Neuronal stem cell (in vitro differentiated cells): Measurements from ENCODE around the gene CDKN1A.

ENCODE experiments used
- DNase-seq: peaks from one replicate; pipeline ENCODE4 v3.0.0-alpha.2; 2013; ENCODE audit warnings: low spot score
- H2AFZ ChIP-seq: one replicate; pipeline ENCODE4 v1.6.1; 2013; ENCODE audit warnings: mild to moderate bottlenecking, low read length, inconsistent platforms
- H2AK5ac ChIP-seq: 2 replicates; pipeline ENCODE4 v1.6.1; 2013; ENCODE audit warnings: low read depth, mild to moderate bottlenecking, inconsistent platforms, low read length, moderate library complexity, mixed read lengths
- H2BK120ac ChIP-seq: 2 replicates; pipeline ENCODE4 v1.6.1; 2013; ENCODE audit warnings: low read depth, mild to moderate bottlenecking, inconsistent platforms, low read length, moderate library complexity, mixed read lengths
- H2BK12ac ChIP-seq: one replicate; pipeline ENCODE4 v1.6.1; 2013; ENCODE audit warnings: low read length, inconsistent platforms
- H2BK15ac ChIP-seq: 2 replicates; pipeline ENCODE4 v1.6.1; 2013; ENCODE audit warnings: mild to moderate bottlenecking, low read length, inconsistent platforms, mixed read lengths
- H2BK5ac ChIP-seq: one replicate; pipeline ENCODE4 v1.6.1; 2013; ENCODE audit warnings: inconsistent platforms, mild to moderate bottlenecking, low read length, moderate library complexity
- H3K14ac ChIP-seq: one replicate; pipeline ENCODE4 v1.6.1; 2013; ENCODE audit warnings: low read length, inconsistent platforms
- H3K18ac ChIP-seq: 2 replicates; pipeline ENCODE4 v1.6.1; 2013; ENCODE audit warnings: low read length, inconsistent platforms
- H3K23ac ChIP-seq: 2 replicates; pipeline ENCODE4 v1.6.1; 2013; ENCODE audit warnings: low read depth, mild to moderate bottlenecking, mixed read lengths, low read length, inconsistent platforms; ENCODE audit not compliant: poor library complexity
- H3K27ac ChIP-seq: replicated peaks from 3 replicates; pipeline ENCODE4 v1.5.1; 2013; ENCODE audit warnings: low read length, inconsistent platforms
- H3K27me3 ChIP-seq, 3 experiments: 2 replicates each; pipeline ENCODE4 v1.6.1; 2013; ENCODE audit warnings: low read length in 3 of 3, mild to moderate bottlenecking in 2 of 3, inconsistent platforms in 1 of 3, low read depth in 1 of 3, mixed read lengths in 1 of 3, moderate library complexity in 1 of 3; ENCODE audit not compliant: control insufficient read depth in 3 of 3, insufficient read depth in 3 of 3
- H3K36me3 ChIP-seq, 2 donors: replicated peaks in 1 of 2; 2 replicates each; pipeline ENCODE4 v1.6.1; 2013; ENCODE audit warnings: low read length in 2 of 2; ENCODE audit not compliant: control insufficient read depth in 2 of 2, insufficient read depth in 2 of 2
- H3K4ac ChIP-seq: 2 replicates; pipeline ENCODE4 v1.6.1; 2013; ENCODE audit warnings: inconsistent platforms, mild to moderate bottlenecking, low read length, moderate library complexity
- H3K4me1 ChIP-seq, 2 donors: 1 replicate in 1 of 2; 2 replicates in 1 of 2; pipeline ENCODE4 v1.6.1; 2013; ENCODE audit warnings: low read length in 2 of 2, low read depth in 1 of 2; ENCODE audit not compliant: control insufficient read depth in 2 of 2, insufficient read depth in 1 of 2
- H3K4me2 ChIP-seq: one replicate; pipeline ENCODE4 v1.6.1; 2013; ENCODE audit warnings: mild to moderate bottlenecking, low read length, inconsistent platforms; ENCODE audit not compliant: insufficient read depth, poor library complexity, severe bottlenecking
- H3K4me3 ChIP-seq, 2 donors: 2 replicates each; pipeline ENCODE4 v1.5.1; 2013; ENCODE audit warnings: low read length in 2 of 2, mild to moderate bottlenecking in 2 of 2, inconsistent platforms in 1 of 2, moderate library complexity in 1 of 2
- H3K79me1 ChIP-seq: one replicate; pipeline ENCODE4 v1.6.1; 2013; ENCODE audit warnings: low read depth, mild to moderate bottlenecking, inconsistent platforms, low read length, moderate library complexity
- H3K9ac ChIP-seq: one replicate; pipeline ENCODE4 v1.6.1; 2013; ENCODE audit warnings: mild to moderate bottlenecking, low read depth, low read length, inconsistent platforms; ENCODE audit not compliant: poor library complexity
- H3K9me3 ChIP-seq, 2 donors: replicated peaks in 1 of 2; 2 replicates each; pipeline versions ENCODE3 to v1.6.1; 2013; ENCODE audit warnings: low read length in 2 of 2, mild to moderate bottlenecking in 2 of 2, inconsistent platforms in 1 of 2, low read depth in 1 of 2, mixed read lengths in 1 of 2, moderate library complexity in 1 of 2; ENCODE audit not compliant: control insufficient read depth in 2 of 2, insufficient read depth in 1 of 2
- H4K8ac ChIP-seq: one replicate; pipeline ENCODE4 v1.6.1; 2013; ENCODE audit warnings: low read depth, mild to moderate bottlenecking, inconsistent platforms, low read length, moderate library complexity
- H4K91ac ChIP-seq: one replicate; pipeline ENCODE4 v1.6.1; 2013; ENCODE audit warnings: low read length, low read depth, mild to moderate bottlenecking, inconsistent platforms; ENCODE audit not compliant: poor library complexity
- WGBS, 2 donors: extraction: QIAGEN DNeasy Blood & Tissue Kit; methylation state at CpG; one replicate each; pipeline ENCODE4 v1.1.7; 2013; ENCODE audit warnings: missing lambda C conversion rate in 2 of 2, mixed read lengths in 1 of 2; ENCODE audit not compliant: insufficient read length in 2 of 2, insufficient replicate concordance in 1 of 2; ENCODE audit errors: extremely low coverage in 2 of 2; 5-methylcytosine and 5-hydroxymethylcytosine counted together

CDKN1A gene

GRCh38 chr6:36713846-36714245, 35.3 kb downstream of the CDKN1A start:
- no CpG with 5 or more reads among the region's 8 CpGs for WGBS, 2 donors
- H3K18ac ChIP-seq, result no peak overlapping the region

GRCh38 chr6:36714511-36714910, 36.0 kb downstream of the CDKN1A start:
- no CpG with 5 or more reads among the region's 10 CpGs for WGBS, 2 donors
- no peaks in the 10 kb centered on the region for H3K9me3 ChIP-seq

More at GRCh38 chr6:36713846-36714245, 35.3 kb downstream of the CDKN1A start:
- no peak for DNase-seq
- Histone ChIP-seq H3K4me2 (no peak overlapping the region), H3K4ac (no peak overlapping the region), H3K27me3 (peaks cover 0 to 23% (median 0%) of the 10 kb centered on the region in 3 experiments), H2AK5ac (no peak overlapping the region), H2BK15ac (no peak overlapping the region), H2AFZ (no peak overlapping the region), H3K79me1 (no peaks in the 10 kb centered on the region), H2BK120ac (no peak overlapping the region), H2BK5ac (no peak overlapping the region), H4K8ac (no peak overlapping the region), H3K4me1 (no peaks in the 10 kb centered on the region), H3K23ac (no peak overlapping the region), H3K4me3 (no peak overlapping the region), H3K9me3 (no peaks in the 10 kb centered on the region), H3K27ac (no peak overlapping the region), H2BK12ac (no peak overlapping the region), H3K36me3 (no peaks in the 10 kb centered on the region), H4K91ac (no peak overlapping the region), H3K9ac (no peak overlapping the region), H3K14ac (no peak overlapping the region)

GRCh38 chr6:36715469-36715868, 37.0 kb downstream of the CDKN1A start:
- Histone ChIP-seq H2BK15ac (no peak overlapping the region), H2AK5ac (no peak overlapping the region), H3K14ac (no peak overlapping the region), H2BK5ac (no peak overlapping the region), H3K4me2 (no peak overlapping the region), H3K4ac (no peak overlapping the region), H3K9me3 (no peaks in the 10 kb centered on the region), H3K36me3 (no peaks in the 10 kb centered on the region), H4K8ac (no peak overlapping the region), H2BK12ac (no peak overlapping the region), H3K27me3 (peaks cover 0 to 34% (median 0%) of the 10 kb centered on the region in 3 experiments), H4K91ac (no peak overlapping the region), H3K9ac (no peak overlapping the region), H3K23ac (no peak overlapping the region), H3K27ac (no peak overlapping the region), H3K4me1 (no peaks in the 10 kb centered on the region), H2AFZ (no peak overlapping the region), H3K4me3 (no peak overlapping the region), H2BK120ac (no peak overlapping the region), H3K18ac (peak overlapping the region; percentile 21), H3K79me1 (no peaks in the 10 kb centered on the region)
- no CpG with 5 or more reads among the region's 7 CpGs for WGBS, 2 donors
- DNase-seq, result no peak

More at GRCh38 chr6:36714511-36714910, 36.0 kb downstream of the CDKN1A start:
- H3K36me3 ChIP-seq, result no peaks in the 10 kb centered on the region
- no peak overlapping the region for H3K27ac ChIP-seq
- no peak overlapping the region for H3K18ac ChIP-seq
- H2AK5ac ChIP-seq, result peak overlapping the region; percentile 51
- H3K9ac ChIP-seq, result no peak overlapping the region
- H2BK12ac ChIP-seq, result no peak overlapping the region
- no peak overlapping the region for H4K91ac ChIP-seq
- no peak for DNase-seq
- no peak overlapping the region for H3K4ac ChIP-seq
- H3K4me3 ChIP-seq, result no peak overlapping the region
- no peaks in the 10 kb centered on the region for H3K79me1 ChIP-seq
- no peak overlapping the region for H3K4me2 ChIP-seq
- H3K14ac ChIP-seq, result no peak overlapping the region
- no peaks in the 10 kb centered on the region for H3K4me1 ChIP-seq
- H3K23ac ChIP-seq, result peak overlapping the region; percentile 25
- no peak overlapping the region for H2BK120ac ChIP-seq
- no peak overlapping the region for H2AFZ ChIP-seq
- no peak overlapping the region for H2BK5ac ChIP-seq
- H3K27me3 ChIP-seq, result peaks cover 0 to 29% (median 0%) of the 10 kb centered on the region in 3 experiments
- no peak overlapping the region for H2BK15ac ChIP-seq
- no peak overlapping the region for H4K8ac ChIP-seq

GRCh38 chr6:36716476-36717093, 38.1 kb downstream of the CDKN1A start:
- Histone ChIP-seq H3K18ac (peak overlapping the region; percentile 28), H3K4ac (peak overlapping the region; percentile 53), H3K4me1 (no peaks in the 10 kb centered on the region), H2BK5ac (no peak overlapping the region), H3K27ac (no peak overlapping the region), H2BK12ac (no peak overlapping the region), H3K23ac (no peak overlapping the region), H4K91ac (no peak overlapping the region), H4K8ac (no peak overlapping the region), H3K9ac (no peak overlapping the region), H3K4me3 (no peak overlapping the region), H3K36me3 (no peaks in the 10 kb centered on the region), H2AK5ac (no peak overlapping the region), H3K14ac (peak overlapping the region; percentile 71), H2BK120ac (no peak overlapping the region), H3K4me2 (no peak overlapping the region), H2AFZ (no peak overlapping the region), H3K27me3 (peaks cover 0 to 34% (median 0%) of the 10 kb centered on the region in 3 experiments), H3K9me3 (no peaks in the 10 kb centered on the region), H2BK15ac (no peak overlapping the region), H3K79me1 (no peaks in the 10 kb centered on the region)
- no peak for DNase-seq
- WGBS, 2 donors, result no CpG with 5 or more reads among the region's 8 CpGs
